ENCODE data around the gene PPP2R3B. TPM values are rescaled to one million over a fixed set of nuclear protein-coding genes. Genes with fewer than 3 reads are reported as not detected.
A peak's percentile ranks its signal among the peaks of the same experiment; 100 is the strongest.
"Not testable (repeated sequence)": the region's sequence is repeated elsewhere in the genome, so short reads cannot be mapped to it uniquely, and the experiment has no call there.

PPP2R3B gene
- total RNA-seq, 2 donors from 2014 or later = 19.3 to 22.6 TPM

DNA sequence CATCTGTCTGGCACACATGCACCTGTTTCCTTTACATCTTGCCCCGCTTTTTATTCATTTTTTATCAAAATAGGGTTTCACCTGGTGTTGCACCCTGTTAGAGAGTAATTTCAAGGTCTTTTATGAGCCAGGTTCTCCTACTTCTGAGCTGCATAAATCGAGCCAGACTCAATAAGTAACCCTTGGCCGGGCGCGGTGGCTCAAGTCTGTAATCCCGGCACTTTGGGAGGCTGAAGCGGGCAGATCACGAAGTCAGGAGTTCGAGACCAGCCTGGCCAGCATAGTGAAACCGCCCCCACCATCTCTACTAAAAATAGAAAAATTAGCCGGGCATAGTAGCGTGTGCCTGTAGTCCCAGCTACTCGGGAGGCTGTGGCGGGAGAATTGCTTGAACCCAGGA is 1.0 kb upstream of the PPP2R3B start:
- peaks cover 6% of the 10 kb centered on the region for H3K36me3 Mint-ChIP-seq (ENCODE audit: low read depth)
- peak overlapping the region; percentile 95 for H3K27ac Mint-ChIP-seq
- ATAC-seq (replicated peaks) = no peak
- peak overlapping the region; percentile 83 for H3K4me3 Mint-ChIP-seq
- no peaks in the 10 kb centered on the region for H3K9me3 Mint-ChIP-seq
- H3K4me1 Mint-ChIP-seq = no peaks in the 10 kb centered on the region
- H3K27me3 Mint-ChIP-seq = no peaks in the 10 kb centered on the region

DNA sequence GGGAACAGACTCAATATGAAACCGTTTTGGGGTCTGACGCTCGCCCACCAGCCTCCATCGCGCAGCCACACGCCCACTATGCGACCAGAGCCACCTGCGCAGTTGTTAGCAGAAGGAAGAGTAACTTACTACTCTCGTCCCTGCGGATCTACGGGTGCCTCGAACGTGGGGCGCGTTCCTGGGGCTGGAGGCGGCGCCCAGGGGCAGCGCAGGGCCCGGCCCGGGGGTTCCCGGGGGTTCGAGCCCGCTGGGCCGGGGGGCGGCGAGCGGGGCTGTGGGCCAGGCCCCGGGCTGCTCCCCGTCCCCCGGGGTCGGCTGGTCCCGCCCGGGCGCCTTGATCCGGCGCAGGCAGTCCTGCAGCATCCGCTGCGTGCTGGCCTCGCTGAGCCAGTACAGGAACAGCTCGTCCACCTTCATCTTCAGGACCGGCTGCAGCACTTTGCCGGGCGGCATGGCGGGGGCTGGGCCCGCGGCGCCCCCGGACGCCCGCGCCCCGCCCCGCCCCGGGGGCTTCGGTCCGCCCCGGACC is 404 bp downstream of the PPP2R3B start:
- peak overlapping the region; percentile 95 for H3K27ac Mint-ChIP-seq
- ATAC-seq (replicated peaks) = no peak
- H3K9me3 Mint-ChIP-seq = no peaks in the 10 kb centered on the region
- H3K36me3 Mint-ChIP-seq (ENCODE audit: low read depth) = peaks cover 6% of the 10 kb centered on the region
- peaks cover 4% of the 10 kb centered on the region for H3K4me1 Mint-ChIP-seq
- no peaks in the 10 kb centered on the region for H3K27me3 Mint-ChIP-seq
- peak overlapping the region; percentile 83 for H3K4me3 Mint-ChIP-seq

DNA sequence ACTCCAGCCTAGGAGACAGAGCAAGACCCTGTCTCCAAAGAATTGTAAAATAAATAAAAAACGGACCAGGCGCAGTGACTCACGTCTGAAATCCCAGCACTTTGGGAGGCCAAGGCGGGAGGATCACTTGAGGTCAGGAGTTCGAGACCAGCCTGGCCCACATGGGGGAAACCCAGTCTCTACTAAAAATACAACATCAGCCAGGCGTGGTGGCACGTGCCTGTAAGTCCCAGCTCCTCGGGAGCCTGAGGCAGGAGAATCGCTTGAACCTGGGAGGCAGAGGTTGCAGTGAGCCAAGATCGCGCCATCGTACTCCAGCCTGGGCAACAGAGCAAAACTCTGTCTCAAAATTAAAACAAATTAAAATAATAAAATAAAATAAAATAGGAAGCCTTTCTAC is 971 bp downstream of the PPP2R3B start:
- H3K4me3 Mint-ChIP-seq = peak overlapping the region; percentile 19
- H3K27ac Mint-ChIP-seq; ATAC-seq (replicated peaks); H3K36me3 Mint-ChIP-seq (ENCODE audit: low read depth); H3K9me3 Mint-ChIP-seq; H3K27me3 Mint-ChIP-seq; H3K4me1 Mint-ChIP-seq: not testable (repeated sequence)

DNA sequence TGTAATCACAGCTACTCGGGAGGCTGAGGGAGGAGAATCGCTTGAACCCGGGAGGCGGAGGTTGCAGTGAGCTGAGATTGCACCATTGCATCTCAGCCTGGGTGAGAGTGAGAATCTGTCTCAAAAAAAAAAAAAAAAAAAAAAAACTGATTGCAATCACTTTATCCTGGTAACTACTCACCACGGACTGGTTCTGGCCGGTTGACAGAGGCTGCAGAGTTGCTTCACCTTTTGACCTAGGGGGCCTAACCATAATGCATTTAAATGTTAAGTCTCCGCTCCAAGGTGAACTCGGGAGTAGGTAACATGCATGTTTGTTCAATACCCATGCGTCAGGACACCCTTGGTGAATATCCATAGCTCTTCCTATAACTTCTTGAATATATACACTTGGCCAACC is 1.8 kb downstream of the PPP2R3B start:
- no peaks in the 10 kb centered on the region for H3K9me3 Mint-ChIP-seq
- ATAC-seq (replicated peaks) = no peak
- peaks cover 6% of the 10 kb centered on the region for H3K36me3 Mint-ChIP-seq (ENCODE audit: low read depth)
- H3K4me1 Mint-ChIP-seq = peaks cover 4% of the 10 kb centered on the region
- H3K27me3 Mint-ChIP-seq = no peaks in the 10 kb centered on the region
- no peak overlapping the region for H3K27ac Mint-ChIP-seq
- H3K4me3 Mint-ChIP-seq = no peak overlapping the region

DNA sequence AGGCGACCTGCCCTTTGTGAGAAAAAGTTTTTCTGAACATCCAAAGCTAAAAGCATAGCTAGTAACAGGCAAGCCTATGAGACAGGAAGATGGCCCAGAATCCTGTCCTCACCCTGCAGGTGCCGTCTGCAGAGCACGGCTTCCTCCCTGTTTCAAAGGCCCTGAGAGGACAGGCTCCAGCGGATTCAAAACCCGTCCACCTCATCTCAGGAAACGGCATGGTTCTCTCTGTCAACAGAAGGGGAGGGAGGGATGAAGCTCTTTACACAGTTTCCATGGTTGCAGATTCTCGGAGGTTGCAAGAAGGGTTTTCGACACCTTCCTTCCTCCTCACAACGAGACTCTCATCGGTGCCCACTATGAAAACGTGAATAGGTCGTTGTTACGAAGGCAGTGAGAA is 8.3 kb downstream of the PPP2R3B start:
- Mint-ChIP-seq H3K36me3 (ENCODE audit: low read depth) (peaks cover 4% of the 10 kb centered on the region), H3K9me3 (no peaks in the 10 kb centered on the region), H3K27ac (no peak overlapping the region), H3K27me3 (peaks cover 13% of the 10 kb centered on the region), H3K4me3 (no peak overlapping the region), H3K4me1 (peaks cover 12% of the 10 kb centered on the region)
- ATAC-seq (replicated peaks) = peak; percentile 23

DNA sequence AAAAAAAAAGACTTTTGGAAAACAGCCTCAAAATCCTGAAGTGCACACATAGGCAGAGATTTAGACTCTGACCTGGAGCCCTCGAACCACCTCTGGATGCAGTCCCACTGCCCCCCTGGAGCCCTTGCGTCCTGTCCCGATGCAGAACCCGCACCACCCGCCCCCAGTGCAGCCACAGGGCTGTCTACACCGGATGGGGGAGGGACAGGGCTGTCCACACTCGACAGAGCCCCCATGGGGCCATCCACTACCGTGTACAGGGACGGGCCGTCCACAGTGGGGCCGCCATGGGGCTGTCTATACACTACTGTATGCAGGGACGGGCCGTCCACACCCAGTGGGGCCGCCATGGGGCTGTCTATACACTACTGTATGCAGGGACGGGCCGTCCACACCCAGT is 10.5 kb downstream of the PPP2R3B start:
- H3K27me3 Mint-ChIP-seq = peaks cover 23% of the 10 kb centered on the region
- not testable (repeated sequence) for H3K36me3 Mint-ChIP-seq (ENCODE audit: low read depth); H3K4me3 Mint-ChIP-seq; H3K27ac Mint-ChIP-seq; H3K4me1 Mint-ChIP-seq; H3K9me3 Mint-ChIP-seq; ATAC-seq (replicated peaks)

DNA sequence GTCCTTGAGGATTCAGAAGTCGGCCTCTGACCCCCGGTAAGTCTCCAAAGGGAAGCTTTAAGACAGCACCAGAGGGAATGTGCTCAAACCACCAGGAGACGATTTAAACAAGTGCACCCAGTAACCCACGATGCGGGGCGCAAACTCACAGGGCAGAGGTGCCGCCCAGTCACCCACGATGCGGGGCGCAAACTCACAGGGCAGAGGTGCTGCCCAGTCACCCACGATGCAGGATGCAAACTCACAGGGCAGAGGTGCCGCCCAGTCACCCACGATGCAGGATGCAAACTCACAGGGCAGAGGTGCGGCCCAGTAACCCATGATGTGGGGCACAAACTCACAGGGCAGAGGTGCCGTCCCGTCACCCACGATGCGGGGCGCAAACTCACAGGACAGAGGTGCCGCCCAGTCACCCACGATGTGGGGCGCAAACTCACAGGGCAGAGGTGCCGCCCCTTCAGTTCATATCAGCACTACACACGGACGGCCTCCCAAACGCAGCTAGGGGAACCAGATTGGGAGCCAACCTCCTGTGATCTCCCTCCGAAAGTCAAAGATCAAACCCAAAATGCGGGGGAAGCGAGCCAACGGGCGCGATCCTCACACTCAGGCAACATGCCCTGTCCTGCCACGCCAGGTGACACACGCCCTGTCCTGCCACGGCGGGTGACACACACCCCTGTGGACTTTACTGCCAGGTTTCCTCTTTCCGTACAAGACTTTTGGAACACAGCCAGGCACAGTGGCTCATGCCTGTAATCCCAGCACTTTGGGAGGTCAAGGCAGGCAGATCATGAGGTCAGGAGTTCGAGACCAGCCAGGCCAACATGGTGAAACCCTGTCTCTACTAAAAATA is 11.3 kb downstream of the PPP2R3B start:
- no peak for ATAC-seq (replicated peaks)
- Mint-ChIP-seq H3K27ac (no peak overlapping the region), H3K4me1 (peaks cover 7% of the 10 kb centered on the region), H3K27me3 (peaks cover 23% of the 10 kb centered on the region), H3K4me3 (peak overlapping the region; percentile 59), H3K36me3 (ENCODE audit: low read depth) (peaks cover 4% of the 10 kb centered on the region), H3K9me3 (no peaks in the 10 kb centered on the region)

DNA sequence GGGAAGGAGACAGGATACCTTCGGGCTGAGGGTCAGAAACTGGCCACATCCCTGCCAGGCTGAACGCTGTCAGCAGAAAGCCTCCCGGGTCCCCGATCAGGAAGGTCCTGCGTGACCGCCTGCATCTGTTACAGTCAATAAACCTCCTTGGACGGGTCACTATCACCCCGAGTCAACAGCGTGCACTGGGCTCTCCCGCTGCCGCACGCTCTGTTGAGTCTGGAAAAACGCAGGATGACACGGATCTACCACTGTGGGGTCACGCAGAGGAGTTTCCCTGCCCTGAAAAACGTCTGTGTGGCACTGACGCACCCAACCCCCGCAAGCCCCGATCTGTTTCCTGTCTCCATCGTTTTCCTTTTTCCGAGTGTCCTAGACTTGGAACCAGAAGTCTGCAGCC is 12.1 kb downstream of the PPP2R3B start:
- peaks cover 23% of the 10 kb centered on the region for H3K27me3 Mint-ChIP-seq
- H3K27ac Mint-ChIP-seq = no peak overlapping the region
- H3K36me3 Mint-ChIP-seq (ENCODE audit: low read depth) = peaks cover 4% of the 10 kb centered on the region
- peaks cover 7% of the 10 kb centered on the region for H3K4me1 Mint-ChIP-seq
- no peaks in the 10 kb centered on the region for H3K9me3 Mint-ChIP-seq
- no peak for ATAC-seq (replicated peaks)
- H3K4me3 Mint-ChIP-seq = peak overlapping the region; percentile 59

DNA sequence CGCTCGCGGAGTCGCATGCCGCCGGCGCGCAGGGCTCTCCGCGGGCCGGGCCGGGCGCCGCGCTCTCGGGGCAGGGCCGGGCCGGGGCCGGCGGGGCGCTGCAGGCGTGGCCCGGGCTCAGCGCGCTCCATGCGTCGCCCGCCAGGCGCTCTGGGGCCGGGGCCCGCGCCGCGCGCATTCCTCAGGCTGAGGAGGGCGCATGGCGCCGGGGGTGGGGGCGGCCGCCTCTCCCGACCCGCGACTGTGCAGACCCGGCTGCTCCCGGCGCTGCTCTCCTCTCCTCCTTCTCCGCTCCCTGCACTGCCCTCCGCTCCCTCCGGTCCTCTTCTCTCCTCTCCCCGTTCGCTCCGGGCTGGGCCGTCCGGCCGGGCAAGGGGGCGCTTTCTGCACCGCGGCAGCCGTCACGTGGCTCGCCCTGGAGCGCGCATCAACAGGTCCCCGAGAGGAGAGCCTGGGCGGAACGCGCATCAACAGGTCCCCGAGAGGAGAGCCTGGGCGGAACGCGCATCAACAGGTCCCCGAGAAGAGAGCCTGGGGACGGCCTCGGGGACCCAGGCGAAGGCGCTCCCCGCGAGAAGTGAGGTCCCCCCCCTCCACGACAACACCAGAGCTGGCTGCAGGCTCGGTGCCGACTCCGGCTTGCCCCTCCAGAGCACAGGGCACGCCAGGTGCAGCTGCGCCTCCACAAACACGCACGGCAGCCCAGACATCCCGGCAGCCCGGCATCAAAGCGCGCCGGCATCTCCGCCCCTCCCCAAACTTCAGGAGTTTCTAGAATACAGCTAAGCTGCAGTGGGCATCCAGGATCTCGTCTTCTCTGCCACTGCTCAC is 12.9 kb downstream of the PPP2R3B start:
- Mint-ChIP-seq H3K9me3 (no peaks in the 10 kb centered on the region), H3K4me3 (peak overlapping the region; percentile 59), H3K36me3 (ENCODE audit: low read depth) (peaks cover 4% of the 10 kb centered on the region), H3K27me3 (peaks cover 23% of the 10 kb centered on the region), H3K27ac (no peak overlapping the region), H3K4me1 (peaks cover 7% of the 10 kb centered on the region)
- peak; percentile 66 for ATAC-seq (replicated peaks)

DNA sequence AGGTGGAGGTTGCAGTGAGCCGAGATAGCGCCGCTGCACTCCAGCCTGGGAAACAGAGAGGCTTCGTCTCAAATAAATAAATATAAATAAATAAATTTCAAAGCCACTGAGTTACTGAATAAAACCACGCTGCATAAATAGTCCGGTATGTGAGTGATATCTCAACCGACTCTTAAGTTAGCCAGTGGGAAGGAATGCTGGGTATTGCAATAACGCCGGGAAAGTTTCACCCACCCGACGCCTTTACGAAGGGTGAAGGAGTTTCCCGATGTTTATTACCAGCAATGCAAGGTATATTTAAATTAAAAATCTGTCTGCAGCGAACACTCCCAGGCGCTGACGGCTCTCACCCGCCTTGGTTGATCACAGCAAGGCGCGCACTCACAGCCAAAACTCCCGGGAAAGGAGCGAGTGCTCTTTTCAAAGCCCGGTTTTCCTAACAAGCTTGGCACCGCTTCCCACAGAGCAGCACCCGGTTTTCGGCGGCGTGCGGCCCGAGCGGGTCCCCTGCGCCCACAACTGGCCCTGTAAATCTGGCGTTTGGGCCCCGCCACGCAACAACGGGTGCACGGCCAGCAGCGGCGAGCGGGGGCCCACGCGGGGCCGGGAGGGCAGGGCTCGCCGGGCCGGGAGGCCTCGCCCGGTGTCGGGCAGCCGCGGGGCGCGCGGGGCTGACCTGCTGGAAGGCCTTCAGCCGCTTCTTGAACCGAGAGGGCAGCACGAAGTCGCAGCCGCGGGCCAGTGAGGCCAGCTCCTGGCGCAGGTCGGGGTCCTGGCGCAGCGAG is 13.7 kb downstream of the PPP2R3B start:
- Mint-ChIP-seq H3K27ac (no peak overlapping the region), H3K9me3 (no peaks in the 10 kb centered on the region), H3K36me3 (ENCODE audit: low read depth) (peaks cover 4% of the 10 kb centered on the region), H3K4me1 (peaks cover 7% of the 10 kb centered on the region), H3K27me3 (peaks cover 23% of the 10 kb centered on the region), H3K4me3 (peak overlapping the region; percentile 47)
- ATAC-seq (replicated peaks) = no peak

DNA sequence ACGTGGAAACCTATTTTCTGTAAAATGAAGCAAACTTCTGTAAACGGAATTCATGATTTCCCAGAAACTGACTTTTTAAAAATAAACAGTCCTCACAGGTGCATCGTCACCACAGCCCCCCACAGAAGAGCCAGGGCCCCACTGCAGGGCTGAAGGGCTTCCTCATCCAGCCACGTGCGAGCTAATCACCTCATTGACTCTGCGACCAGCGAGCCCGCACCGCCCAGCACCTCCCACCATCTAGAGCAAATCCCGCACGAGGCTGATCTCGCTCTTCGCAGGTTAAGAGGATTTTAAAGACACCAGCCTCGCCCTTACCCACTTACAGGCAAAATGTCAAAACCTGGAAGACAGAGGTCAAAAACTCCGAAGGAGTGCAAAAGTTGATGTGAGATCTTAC is 14.8 kb downstream of the PPP2R3B start:
- Mint-ChIP-seq H3K27ac (no peak overlapping the region), H3K4me1 (peaks cover 13% of the 10 kb centered on the region), H3K36me3 (ENCODE audit: low read depth) (peaks cover 4% of the 10 kb centered on the region), H3K4me3 (peak overlapping the region; percentile 47), H3K27me3 (peaks cover 23% of the 10 kb centered on the region), H3K9me3 (no peaks in the 10 kb centered on the region)
- ATAC-seq (replicated peaks) = no peak

DNA sequence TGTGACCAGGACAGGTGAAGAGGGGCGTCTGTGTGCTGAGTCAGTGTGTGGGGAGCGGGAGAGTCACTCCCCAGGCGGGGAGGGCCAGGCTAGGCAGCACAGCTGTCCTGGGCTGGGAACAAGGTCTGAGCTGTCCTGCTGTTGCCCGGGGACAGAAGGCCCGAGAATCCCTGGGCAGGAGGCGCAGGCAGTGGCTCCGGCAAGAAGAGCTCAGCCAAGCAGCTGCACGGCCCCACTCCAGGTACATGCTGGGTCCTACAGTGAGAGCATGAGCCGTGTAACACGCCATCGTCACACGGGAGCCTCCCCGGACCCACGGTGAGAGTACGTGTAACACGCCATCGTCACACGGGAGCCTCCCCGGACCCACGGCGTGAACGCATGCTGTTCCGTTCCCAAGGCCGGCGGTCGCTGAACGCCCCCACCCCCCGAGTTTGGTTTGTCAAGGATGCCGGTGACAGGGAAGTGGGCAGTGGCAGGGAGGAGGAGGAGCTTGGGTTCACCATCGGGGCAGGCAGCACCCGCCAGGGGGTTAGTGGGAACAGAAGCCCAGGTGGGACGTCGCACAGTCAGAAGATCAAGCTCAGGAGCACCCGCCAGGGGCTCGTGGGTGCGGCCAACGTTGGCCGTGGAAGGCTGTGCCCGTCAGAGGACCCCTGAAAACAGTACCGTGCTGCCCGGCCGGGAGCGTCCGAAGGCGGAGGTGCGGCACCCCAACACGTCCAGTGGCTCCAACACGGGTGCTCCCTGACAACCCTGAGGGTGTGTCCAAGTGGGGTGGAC is 15.6 kb downstream of the PPP2R3B start:
- H3K27me3 Mint-ChIP-seq = peaks cover 23% of the 10 kb centered on the region
- ATAC-seq (replicated peaks) = no peak
- no peaks in the 10 kb centered on the region for H3K9me3 Mint-ChIP-seq
- peaks cover 4% of the 10 kb centered on the region for H3K36me3 Mint-ChIP-seq (ENCODE audit: low read depth)
- no peak overlapping the region for H3K4me3 Mint-ChIP-seq
- H3K27ac Mint-ChIP-seq = no peak overlapping the region
- H3K4me1 Mint-ChIP-seq = peaks cover 13% of the 10 kb centered on the region

DNA sequence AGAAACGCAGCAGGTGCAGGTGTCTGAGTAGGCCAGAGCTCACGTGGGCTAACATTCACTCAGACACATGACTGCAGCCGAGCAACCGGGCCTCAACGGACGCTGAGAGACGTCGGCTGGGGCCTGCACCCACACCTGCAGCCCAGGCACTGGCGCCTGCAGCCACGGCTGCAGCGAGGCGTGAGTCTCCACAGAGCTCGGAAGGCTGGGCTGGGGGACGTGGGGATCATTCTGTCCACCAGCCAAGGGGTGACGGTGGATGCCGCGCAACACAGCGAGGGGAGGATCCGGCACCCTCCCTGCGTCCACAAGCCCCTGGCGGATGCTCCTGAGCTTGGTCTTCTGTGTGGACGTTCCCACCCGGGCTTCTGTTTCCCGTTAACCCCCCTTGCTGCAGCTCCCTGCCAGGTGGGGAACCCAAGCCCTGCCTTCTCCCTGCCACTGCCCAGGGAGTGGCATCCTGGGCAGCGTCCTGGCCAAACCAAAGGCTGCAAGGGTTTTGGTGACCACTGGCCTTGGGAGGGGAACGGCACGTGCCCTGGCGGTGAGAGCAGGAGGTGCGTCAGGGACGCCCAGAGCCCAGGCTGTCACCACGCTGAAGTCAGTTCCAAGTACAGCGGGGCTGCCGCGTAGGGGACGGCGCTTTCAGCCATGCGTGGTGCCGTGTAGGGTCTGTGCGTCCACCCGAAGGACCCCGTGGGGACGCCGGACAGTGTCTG is 16.3 kb downstream of the PPP2R3B start:
- peaks cover 13% of the 10 kb centered on the region for H3K4me1 Mint-ChIP-seq
- H3K36me3 Mint-ChIP-seq (ENCODE audit: low read depth) = peaks cover 4% of the 10 kb centered on the region
- no peak overlapping the region for H3K27ac Mint-ChIP-seq
- no peak for ATAC-seq (replicated peaks)
- no peaks in the 10 kb centered on the region for H3K9me3 Mint-ChIP-seq
- H3K27me3 Mint-ChIP-seq = peaks cover 20% of the 10 kb centered on the region
- H3K4me3 Mint-ChIP-seq = no peak overlapping the region
